GM12874 (cell line): ENCODE results near the gene SIK3.

Experiments used
- TF ChIP-seq, protein P1 (sequence below): IDR thresholded peaks from 2 replicates; pipeline ENCODE4 v1.5.1; 2011; ENCODE audit warnings: low read depth, mild to moderate bottlenecking, control low read depth, low read length, moderate library complexity; ENCODE audit not compliant: insufficient read depth

The SIK3 gene

DNA sequence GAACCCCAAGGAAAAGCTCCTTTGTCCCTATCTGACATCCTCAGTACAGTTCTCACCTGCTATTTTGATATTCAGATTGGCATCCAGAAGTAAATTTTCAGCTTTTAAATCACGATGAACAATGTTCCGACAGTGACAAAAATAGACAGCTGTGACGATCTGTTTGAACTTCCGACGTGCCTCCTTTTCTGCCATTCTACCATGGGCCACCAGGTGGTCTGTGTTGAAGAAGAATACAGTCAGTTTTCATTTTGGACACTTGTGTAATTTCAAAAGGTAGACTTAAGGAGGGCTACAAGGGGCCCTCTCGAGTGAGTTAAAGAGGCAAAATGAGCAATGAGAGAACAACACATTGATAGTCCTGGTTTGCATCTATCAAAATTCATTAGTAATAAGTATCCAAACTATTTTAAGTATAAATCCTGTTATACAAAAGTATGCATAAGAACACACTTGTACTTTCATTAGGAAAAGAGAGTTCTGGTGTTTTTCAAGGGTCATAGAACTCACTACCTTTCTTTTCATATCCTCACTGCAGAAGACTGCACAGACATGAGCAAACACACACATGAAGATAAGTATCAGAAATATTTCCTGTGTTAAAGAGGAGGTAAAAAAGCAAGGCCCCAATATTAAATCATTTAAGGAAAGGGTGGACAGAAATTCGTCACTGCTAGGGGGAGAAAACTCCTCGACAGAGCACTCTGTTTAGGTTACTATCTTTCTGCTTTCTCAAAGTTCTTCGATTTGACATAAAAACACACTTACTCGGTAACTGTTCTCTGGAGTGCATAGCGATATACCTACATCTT is 170.9 kb downstream of the SIK3 start:
- TF ChIP-seq, protein P1, sequence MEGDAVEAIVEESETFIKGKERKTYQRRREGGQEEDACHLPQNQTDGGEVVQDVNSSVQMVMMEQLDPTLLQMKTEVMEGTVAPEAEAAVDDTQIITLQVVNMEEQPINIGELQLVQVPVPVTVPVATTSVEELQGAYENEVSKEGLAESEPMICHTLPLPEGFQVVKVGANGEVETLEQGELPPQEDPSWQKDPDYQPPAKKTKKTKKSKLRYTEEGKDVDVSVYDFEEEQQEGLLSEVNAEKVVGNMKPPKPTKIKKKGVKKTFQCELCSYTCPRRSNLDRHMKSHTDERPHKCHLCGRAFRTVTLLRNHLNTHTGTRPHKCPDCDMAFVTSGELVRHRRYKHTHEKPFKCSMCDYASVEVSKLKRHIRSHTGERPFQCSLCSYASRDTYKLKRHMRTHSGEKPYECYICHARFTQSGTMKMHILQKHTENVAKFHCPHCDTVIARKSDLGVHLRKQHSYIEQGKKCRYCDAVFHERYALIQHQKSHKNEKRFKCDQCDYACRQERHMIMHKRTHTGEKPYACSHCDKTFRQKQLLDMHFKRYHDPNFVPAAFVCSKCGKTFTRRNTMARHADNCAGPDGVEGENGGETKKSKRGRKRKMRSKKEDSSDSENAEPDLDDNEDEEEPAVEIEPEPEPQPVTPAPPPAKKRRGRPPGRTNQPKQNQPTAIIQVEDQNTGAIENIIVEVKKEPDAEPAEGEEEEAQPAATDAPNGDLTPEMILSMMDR = peak; percentile 52; the same call in 1 of the 2 replicates

DNA sequence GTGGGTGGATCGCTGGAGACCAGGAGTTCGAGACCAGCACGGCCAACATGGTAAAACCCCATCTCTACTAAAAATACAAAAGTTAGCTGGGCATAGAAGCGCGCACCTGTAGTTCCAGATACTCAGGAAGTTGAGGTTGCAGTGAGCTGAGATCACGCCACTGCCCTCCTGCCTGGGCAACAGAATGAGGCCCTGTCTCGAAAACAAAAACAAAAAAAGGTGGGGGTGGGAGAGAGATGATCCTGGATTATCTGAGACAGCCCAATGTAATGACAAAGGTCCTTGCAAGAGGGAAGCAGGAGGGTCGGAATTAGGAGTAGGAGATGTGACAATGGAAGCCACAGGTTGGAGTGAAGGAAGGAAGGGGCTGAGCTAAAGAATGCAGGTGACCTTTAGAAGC is 173.2 kb downstream of the SIK3 start:
- TF ChIP-seq, protein P1 = no peak

DNA sequence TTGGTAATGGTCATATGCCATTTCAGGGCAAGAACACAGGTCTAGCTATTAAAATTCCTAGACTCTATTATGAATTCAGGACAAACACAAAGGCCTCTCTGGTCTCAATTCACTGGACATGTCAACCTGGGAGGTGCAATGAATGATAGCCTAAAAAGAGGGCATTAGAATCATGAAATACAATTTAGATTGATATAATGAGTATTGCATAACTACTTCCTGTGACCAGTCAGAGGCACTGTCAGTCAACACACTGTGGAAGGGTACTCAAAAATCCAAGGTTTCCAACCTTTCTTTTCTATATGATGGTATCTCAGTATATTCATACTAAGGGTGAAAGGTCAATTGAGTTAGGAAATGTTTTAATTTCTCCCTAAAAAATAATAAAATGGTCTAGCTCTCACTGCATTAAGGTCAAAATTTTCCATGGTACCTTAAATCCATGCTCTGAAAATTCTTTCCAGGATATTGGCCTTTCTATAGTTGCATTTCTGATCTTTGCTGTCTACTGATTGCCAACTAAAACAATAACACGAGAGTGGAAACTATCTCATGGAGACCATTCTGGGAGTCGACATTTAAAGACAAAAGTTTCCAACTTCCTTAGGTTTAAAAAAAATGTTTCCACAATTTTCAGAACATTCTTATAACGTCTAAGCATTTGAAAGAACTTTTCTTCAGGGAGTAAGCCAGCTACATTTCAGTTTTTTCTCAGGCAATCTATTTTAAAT is 179.1 kb downstream of the SIK3 start:
- TF ChIP-seq, protein P1 = no peak

DNA sequence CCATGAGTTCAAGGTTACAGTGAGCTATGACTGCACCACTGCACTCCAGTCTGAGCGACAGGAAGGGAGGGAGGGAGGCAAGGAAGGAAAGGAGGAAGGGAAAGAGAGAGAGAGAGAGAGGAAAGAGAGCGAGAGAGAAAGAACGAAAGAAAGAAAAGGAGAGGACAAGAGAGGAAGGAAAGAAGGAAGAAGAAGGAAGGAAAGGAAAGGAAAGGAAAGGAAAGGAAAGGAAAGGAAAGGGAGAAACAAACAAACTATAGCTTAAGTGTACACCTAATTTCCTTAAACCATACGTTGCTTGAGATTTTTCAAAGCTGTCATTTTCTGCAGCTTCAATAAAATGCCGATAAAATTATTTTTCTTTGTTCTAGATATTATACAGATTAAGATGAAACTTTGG is 180.6 kb downstream of the SIK3 start:
- TF ChIP-seq, protein P1 = no peak

DNA sequence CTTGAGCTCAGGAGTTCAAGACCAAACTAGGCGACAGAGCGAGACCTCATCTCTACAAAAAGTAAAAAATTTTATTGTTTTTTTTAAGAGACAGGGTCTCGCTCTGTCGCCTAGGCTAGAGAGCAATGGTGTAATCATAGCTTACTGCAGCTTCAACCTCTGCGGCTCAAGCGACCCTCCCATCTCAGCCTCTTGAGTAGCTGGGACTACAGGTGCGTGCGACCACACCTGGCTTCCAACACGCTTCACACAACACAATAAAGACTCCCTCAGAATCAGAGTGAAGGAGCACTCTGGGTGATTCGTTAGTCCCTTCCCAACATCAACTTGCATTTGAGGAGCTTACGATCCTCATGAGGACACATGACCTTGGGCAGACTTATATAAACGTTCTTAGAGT is 181.3 kb downstream of the SIK3 start:
- TF ChIP-seq, protein P1 = no peak

DNA sequence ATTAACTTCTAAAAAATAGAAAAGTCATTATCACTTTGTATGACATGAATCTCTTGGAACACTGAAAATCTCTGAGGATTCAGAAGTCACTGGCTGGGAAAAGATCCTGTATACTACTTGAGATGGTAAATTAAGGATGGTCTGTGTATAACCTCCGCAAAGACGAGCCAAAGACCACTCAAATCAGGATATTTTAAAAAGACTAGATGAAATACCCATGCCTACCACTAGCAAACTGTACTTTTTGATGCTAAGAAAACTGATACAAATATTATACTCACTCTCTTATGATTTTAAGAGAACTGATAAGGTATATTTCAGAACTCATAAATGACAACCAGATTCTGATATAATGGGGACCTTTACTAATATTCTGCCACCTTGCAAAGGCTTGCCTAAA is 182.2 kb downstream of the SIK3 start:
- TF ChIP-seq, protein P1 = no peak

DNA sequence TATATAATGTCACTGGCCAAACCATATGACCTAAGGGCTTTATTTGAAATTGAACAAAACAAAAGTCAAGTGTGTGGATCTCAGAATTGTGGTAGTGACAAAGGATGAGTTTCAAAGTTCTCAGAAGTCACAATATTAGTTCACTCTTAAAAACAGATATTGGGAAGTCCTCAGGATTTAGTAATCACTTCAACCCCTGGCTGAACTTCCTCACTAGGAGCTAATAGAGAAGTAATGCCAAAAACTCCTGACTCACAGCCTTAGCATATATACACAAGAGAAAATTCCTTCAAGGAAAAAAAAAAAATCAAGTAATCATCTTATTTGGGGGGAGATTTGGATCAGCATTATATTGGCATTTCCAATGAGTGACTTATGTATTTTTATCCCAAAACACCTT is 185.2 kb downstream of the SIK3 start:
- TF ChIP-seq, protein P1 = no peak
